HG03354 (cell line): ENCODE results near the gene RAB11FIP4.

Experiments used
- ATAC-seq: cut with Tn5 transposase; IDR thresholded peaks from one replicate; pipeline ENCODE4 v1.9.1; 2021; ENCODE audit warnings: mild to moderate bottlenecking; ENCODE audit not compliant: unreplicated experiment, poor library complexity, severe bottlenecking

Gene RAB11FIP4

DNA sequence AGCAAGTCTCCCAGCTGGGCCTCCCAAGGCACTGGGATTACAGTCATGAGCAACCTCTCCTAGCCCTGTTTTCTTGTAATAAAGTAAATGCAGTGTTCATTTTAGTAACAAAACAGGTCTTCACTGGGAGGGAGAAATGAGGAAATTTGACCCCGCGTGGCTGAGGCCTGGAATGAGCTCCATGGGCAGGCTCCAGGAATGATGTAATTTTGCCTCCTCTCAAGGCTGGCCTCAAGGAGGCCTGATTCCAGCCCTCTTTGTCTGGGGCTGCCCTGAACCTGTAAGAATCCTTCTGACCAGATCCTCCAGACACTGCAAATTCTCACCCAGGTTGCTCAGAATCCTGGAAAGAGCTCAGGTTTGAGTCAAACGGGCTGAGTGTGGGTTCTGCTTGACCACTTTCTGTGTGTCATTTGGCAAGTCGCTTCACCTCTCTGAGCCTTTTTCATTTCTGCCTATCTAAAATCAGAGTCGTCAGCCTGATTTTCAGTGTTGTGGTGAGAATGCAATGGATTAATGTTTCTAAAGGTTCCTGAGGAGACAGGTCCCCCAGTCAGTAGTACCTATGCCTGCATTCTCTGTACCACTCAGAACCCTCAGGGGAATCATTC lies 57.1 kb downstream of the RAB11FIP4 start:
- no peak for ATAC-seq

DNA sequence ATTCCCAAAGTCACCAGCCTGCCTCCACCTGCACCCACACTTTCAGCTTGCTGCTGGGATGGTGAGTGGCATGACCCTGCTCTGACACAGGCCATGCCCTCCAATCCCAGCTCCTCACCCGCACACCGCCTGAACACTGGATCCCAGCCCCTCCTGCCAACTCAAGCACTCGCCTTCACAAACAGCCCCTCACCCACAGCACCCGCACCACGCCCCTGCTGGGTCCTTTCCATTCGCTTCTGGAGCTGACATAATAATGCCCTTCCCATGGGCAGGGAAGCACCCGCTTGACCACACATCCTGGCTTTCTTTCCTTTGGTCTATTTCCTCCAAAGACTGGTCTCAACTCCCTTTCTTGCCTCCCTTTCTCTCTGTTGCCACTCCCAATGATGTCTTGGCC lies 57.6 kb downstream of the RAB11FIP4 start:
- no peak for ATAC-seq

DNA sequence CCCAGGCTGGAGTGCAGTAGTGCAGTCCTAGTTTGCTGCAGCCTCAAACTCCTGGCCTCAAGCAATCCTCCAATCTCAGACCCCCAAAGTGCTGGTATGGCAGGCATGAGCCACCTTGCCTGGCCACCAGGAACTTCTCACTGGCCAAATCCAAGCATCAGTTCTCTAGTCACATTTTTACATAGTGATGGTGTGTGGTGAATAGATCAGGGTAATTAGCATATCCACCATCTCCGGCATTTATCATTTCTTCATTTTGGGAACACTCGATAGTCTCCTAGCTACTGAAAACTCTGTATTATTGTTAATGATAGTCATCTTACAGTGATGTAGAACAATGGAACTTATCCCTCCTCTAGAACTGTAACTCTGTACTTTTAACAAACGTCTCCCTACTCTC lies 58.3 kb downstream of the RAB11FIP4 start:
- ATAC-seq = no peak

DNA sequence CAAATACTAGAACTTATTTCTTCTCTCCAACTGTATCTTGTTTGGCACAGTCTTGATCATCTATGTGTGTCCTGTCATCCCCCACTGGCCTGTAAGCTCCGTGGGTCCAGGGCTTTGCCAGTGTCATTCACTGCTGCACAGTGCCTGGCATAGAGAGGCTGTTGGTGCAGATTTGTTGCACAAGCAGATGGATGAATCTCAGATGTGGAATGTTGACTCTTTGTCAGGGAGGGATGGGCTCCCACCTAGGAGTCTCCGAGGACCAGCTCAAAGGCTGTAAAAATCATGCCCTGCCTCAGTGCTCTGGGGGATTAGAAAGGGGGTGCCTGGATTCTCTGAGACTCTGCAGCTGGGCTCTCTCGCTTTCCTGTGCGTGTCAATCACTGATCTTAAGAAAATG lies 60.6 kb downstream of the RAB11FIP4 start:
- no peak for ATAC-seq

DNA sequence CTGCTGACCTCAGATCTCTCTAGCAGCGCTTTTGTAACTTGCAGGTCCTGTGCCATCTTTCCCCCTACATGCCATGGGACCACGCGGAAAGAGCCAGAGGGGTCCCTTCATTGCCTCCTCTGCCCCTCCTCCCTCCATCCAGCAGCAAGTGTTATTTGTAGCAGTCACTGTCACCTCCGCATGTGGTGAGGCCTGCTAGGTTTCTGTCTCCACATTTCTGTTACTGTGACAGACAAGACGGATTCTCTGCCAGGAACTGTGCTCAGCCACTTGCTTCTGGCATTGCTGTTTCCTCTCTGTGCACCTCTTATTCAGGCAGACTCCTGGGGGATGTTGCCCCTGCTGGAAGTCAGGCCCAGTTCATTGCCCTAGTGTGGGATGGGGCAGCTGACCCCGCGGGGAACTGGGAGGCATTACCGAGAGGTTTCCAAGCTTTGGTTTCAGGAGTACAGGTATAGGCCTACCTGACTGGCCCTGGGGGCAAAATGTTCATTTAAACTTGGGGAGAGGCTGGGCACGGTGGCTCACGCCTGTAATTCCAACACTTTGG lies 61.2 kb downstream of the RAB11FIP4 start:
- no peak for ATAC-seq

DNA sequence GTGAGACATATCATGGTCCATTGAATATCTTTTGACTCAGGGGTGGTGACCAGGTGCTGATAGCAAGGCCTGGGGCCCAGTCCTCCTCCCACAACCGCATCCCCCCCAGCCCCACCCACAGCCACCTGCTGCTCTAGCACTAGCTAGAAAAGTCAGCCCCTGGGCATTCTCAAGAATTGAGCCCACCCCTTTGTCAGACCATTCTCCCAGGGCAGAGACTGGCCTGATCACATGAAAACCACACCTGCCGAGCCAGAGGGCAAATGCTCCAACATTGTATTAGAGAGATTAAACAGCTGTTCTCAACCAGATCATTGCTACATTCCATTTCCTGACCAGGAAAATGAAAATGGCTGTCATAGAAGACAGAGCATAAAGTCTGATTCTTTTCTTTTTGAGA lies 62.4 kb downstream of the RAB11FIP4 start:
- no peak for ATAC-seq

DNA sequence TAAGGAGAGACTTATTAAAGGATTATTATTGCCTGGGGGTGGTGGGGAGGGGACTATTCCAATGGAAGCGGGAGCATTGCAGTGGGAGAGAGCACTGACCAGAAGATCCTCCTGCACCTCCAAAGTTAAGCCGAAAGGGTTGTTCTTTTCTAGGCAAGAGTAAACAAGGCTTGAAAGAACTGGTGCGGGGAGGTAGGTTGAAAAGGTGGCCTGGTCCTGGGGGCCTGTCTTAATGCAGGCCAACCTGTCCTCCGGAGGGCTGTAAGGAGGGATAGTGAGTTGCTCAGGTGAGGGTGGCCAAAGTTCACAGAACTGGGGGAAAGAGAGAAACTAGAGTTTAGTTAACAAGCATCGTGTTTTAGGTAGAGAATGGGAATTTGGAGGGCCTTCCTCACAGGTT lies 65.3 kb downstream of the RAB11FIP4 start:
- ATAC-seq = no peak

DNA sequence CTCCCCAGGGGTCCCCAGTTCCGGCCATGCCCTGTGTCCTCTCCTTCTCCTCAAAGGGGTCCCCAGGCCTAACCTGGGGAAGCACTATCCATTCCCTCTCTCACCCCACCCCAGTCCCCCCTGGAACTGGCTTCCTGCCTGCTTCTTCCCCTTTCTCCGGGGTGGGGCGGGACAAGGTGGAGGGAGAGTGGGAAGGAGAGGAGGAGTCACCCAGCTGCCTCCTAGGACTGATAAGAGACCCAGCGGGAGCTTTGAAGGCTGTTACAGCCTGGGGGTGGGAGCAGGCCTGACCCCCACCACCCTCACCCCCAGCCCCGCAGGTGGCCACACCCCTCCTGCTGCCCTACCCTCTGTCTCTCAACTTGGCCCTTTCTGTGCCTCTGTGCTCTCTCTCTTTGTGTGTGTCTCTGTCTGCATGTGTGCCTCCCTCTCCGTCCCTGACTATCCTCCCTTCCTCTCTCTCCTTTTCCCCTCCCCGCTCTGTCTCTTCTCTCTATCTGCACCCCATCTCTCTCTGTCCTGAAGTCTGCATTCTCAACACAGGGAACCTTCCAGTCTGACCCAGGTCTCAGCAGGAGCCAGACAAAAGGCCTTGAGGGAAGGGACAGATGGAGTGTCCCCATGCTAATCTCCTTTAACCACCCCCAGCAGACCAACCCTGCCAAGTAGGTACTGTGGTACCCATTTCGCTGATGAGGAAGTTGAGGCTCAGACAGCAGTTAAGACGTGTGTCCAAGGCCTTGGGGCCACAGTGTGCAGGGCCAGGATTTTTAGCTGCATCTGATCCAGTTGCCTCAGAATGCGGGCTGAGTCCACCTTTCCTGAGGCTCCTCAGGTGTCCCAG lies 66.1 kb downstream of the RAB11FIP4 start:
- no peak for ATAC-seq

DNA sequence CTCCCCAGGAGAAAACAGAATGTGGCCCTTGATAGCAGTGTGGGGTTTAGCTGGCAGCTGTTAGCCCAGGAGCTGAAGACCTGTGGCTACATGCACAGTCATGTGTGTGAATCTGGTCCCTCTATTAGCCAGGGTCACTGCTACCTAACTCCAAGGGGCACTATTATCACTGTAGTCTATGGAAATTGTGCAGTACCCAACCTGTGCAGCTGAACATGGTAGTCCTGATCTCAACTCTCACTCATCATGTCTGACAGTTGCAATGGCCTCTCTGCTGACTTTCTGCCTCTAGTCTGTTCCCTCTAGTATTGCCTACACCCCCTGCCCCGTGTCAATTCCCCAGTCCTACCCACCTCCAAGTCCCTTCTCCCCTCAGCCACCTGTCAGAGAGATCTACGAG lies 67.4 kb downstream of the RAB11FIP4 start:
- ATAC-seq = no peak

DNA sequence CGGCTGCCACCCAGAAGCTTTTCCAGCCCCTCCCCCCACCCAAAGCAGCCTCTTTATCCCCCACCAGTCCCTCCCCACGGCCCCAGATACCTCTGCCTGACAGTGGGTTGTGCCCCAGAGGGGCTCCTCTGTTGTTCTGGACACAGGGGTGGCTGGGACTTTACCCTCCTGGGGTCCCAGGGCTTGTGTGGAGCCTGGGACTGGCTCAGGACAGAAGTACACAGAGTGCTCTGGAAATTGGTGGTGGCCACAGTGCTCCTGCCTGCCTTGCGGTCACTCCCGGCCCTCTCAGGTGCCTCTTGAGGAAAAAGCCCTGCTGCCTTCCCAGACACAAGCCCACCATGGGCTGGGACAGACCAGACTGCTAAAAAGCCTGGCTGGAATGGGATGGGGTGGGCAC lies 68.2 kb downstream of the RAB11FIP4 start:
- no peak for ATAC-seq

DNA sequence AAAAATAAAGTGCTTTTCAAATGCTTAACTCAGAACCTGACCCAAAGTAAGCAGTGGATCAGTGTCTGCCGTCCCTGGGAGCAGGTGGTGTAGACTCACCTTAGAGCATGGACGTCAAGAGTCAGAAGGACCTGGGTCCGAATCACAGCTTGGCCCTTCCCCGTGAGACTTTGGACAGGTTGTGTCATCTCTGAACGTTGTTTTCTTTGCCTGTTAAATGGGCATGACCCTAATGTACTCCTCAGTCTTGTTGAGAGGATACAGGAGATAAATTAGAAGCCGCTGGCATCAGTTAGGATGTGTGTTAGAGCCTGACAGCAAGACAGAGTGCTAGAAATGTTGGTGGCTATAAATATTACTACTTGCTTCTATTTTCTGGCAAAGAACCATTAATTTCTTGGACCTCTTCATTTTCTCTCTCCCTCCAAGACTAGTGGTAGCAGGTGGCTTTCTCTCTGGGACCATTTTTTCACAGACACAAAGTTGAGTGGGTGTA lies 68.8 kb downstream of the RAB11FIP4 start:
- no peak for ATAC-seq

DNA sequence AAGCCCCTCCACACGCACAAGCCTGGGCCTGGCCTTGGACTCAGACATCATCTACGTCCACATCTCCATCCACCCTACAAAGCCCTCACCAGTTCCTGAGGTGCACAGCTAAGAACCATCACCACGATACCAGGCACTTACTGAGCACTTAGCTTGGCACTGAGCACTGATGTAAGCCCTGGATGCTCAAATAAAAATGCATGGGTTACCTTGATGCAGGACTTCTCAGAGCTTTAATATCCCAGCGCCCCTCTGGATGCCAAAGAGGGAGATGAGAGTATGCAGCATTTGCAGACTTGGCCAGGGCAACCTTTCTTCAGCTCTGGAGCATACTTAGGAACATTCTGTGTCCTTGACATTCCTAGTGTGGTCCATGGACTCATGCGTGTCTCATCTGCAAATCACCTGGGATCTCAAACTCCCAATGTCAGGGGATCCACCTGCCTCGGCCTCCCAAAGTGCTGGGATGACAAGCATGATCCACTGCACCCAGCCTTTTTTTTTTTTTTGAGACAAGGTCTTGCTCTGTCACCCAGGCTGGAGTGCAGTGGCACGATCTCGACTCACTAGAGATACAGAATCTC lies 69.8 kb downstream of the RAB11FIP4 start:
- ATAC-seq = no peak

DNA sequence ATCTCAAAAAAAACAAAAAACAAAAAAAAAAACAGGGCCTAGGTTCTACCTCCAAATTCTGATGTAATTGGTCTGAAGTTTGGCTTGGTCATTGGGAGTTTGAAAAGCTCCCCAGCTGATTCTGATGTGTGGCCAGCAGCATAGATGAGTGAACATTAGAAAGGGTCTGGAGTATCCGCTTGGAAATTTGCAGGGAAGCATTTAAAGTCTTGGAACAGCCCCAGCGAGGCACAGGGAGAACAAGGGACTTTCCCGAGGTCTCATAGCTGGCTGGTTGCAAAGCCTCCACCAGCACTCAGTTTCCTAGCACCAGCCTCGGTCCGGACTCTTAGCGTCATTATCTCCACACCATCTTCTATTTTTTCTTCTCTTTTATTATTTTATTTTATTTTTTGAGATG lies 70.8 kb downstream of the RAB11FIP4 start:
- ATAC-seq = no peak

DNA sequence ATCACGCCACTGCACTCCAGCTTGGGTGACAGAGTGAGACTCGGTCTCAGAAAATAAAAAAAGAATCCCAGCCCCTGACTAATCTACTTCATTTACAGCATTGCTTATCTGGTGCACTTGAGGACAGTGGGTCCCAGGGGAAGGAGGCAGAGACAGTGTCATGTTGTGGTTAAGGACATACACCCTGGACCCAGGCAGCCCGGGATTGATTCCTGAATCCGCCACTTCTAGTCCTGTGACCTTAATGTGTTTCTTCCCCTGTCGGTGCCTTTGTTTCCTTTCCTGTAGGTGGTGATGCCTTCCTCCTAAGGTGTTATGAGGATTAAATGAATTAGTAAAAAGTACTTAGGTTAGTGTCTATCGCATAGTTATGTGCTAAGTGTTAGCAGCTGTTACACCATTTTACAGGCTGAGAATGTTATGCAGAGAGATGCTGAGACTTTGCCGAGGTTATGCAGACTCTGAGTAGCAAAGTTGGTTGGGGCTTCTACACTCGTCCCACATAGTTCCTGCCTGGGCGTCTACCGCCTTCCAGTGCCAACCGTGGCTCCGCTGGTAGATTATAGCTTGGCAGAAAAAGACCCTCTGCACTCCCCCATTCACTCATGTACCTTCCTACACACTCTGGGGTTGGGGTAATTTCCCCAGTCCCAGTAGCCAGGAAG lies 74.8 kb downstream of the RAB11FIP4 start:
- ATAC-seq = no peak

DNA sequence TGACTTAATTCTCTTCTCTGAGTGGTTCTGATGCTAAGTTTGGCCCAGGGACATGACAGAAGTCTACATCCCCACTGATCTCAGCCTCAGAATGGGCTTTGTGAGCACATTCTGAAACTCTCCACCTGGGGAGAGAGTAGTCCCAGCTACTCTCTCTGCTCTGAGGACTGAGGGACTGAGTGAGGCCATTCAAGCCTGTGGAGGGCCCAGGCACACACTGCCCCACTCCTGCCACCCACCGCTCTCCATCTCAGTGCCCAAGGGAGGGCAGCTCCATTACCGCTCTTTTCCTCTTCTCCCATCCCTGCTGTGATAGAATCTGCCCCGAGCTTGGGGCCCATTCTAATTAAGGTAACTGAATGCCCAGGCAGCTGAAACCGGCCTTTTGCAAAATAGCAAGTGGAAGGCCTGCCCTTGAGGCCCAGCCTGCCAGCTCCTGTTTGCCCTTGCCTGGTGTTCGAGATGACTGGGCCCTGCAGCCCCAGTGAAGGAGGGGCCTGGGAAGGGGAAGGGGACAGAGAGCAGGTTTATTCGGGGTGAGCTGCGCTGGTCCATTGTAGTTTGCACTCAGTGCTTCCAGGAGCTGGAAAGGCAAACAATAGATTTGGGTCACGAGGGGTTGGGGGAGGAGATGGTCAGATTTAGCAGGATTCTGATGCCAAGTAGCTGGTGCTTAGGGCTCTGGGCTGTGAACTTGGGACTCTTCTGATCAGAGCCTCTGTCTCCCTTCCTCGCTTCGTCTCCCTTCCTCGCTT lies 76.2 kb downstream of the RAB11FIP4 start:
- ATAC-seq = no peak

DNA sequence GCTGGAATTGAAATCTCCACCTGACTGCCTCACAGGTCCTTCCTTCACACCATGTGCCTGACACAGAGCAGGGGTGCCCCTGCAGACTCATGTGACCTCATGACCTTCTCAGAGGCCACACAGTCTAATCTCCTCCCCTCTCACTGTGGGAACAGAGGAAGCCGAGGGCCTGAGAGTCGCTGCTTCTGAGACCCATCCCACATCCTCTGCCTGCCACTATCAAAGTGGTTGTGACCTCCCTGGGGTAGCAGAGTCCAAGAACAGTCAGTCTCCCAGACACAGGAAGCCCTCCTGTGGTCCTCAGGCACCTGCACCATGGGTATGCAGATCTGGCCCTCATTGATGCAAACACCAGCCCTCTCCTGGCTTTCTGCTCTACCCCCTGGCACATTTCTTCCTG lies 78.5 kb downstream of the RAB11FIP4 start:
- no peak for ATAC-seq

DNA sequence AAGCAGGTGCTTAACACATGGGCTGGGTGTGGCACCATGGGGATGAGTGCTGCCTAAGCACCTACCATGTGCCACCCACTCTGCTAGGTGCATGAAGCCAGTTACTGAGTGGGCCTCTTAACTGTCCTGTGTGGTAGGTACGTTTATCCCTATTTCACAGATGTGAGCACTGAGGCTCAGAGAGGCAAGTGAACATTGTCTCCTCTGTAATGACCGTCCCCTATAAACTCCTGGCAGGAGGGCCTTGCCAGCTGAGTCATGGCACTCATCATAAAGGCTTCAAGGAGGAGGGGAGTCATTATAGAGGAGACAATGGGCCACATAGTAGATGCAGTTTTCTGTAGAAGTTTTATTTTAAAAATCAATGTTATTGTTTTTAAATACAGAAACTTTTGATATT lies 79.1 kb downstream of the RAB11FIP4 start:
- ATAC-seq = no peak

DNA sequence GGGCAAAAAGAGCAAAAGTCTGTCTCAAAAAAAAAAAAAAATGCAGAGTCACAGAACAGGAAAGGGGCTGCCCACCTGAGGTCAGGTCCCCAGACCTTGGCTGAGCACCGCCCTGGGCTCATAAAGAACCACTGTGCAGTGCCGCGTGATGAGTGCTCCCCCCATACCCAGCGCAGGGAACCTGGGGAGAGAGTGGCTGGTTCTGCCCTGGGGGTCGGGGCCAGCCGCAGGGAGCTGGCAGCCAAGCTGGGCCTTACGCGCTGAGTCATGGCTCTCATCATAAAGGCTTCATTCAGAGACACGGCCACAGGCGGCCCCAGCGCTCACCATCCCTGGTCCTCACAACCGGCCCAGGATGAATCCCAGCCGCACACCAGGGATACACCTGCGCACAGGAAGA lies 80.7 kb downstream of the RAB11FIP4 start:
- no peak for ATAC-seq

DNA sequence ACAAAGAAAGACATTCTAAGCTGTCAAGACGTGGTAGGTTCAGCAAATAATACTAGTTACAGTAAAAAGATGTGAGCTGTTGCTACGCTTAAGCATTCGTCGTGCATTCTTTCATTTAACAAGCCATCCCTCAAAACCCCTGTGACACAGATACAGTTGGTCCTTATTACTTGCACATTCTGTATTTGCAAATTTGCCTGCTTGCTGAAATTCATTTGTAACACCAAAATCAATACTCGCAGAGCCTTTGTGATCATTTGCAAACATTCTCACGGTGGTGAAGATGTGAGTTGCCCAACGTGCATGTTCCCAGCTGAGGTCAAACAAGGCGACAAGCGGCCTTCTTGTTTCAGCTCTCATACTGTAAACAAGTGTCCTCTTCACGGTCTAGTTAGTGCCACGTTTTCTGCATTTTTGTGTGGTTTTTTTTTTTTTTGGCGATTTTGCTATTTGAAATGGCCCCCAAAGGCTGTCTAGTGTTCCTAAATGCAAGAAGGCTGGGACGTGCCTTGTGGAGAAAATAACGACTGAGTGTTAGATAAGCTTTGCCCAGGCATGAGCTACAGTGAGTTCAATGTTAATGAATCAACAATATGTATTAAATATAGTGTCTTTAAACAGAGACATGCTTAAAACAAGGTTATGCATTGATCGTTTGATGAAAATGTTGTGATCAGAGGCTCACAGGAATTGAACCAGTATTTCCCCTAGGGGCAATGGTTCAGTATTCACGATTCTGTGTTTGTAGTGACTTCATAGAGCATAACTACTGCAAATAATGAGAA lies 84.1 kb downstream of the RAB11FIP4 start:
- no peak for ATAC-seq
